ENCODE measurements around the gene APOBEC3C. TPM values are rescaled to one million over a fixed set of nuclear protein-coding genes. Genes with fewer than 3 reads are reported as not detected.
A peak's percentile ranks its signal among the peaks of the same experiment; 100 is the strongest.
"Not testable (repeated sequence)": the region's sequence is repeated elsewhere in the genome, so short reads cannot be mapped to it uniquely, and the experiment has no call there.

The APOBEC3C gene
- total RNA-seq, 3 donors from 2014 or later = 6.9 to 9.5 (median 7.0) TPM

DNA sequence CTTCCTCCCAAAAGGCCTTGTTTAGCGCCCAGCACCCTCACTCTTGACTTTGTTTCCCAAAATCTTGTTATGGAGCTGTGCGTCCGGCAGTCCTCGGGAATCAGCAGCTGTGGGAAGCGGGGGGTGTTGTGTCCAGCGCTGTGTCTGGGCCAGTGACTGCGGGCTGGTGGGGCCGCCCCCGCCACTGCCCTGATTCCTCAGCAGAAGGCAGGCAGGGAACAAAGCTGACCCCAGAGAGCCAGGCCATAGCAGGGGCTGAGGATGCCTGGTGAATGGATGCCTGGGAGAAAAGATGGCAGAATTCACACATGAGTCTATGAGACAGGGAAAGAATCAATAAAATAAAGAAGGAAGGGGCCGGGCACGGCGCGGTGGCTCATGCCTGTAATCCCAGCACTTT, 2.5 kb downstream of the APOBEC3C start:
- intact Hi-C loops (cut with DNase I; ENCODE audit: low total_unique reads) = no loop called here
- no peak overlapping the region for H3K4me3 ChIP-seq
- no peak for DNase-seq (ENCODE audit: low spot score in 2 of 2)
- no peaks in the 10 kb centered on the region for H3K36me3 ChIP-seq
- no peak overlapping the region for H3K27ac ChIP-seq
- H3K27me3 ChIP-seq = no peaks in the 10 kb centered on the region
- TF ChIP-seq, protein P1, sequence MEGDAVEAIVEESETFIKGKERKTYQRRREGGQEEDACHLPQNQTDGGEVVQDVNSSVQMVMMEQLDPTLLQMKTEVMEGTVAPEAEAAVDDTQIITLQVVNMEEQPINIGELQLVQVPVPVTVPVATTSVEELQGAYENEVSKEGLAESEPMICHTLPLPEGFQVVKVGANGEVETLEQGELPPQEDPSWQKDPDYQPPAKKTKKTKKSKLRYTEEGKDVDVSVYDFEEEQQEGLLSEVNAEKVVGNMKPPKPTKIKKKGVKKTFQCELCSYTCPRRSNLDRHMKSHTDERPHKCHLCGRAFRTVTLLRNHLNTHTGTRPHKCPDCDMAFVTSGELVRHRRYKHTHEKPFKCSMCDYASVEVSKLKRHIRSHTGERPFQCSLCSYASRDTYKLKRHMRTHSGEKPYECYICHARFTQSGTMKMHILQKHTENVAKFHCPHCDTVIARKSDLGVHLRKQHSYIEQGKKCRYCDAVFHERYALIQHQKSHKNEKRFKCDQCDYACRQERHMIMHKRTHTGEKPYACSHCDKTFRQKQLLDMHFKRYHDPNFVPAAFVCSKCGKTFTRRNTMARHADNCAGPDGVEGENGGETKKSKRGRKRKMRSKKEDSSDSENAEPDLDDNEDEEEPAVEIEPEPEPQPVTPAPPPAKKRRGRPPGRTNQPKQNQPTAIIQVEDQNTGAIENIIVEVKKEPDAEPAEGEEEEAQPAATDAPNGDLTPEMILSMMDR (IDR thresholded peaks at IDR 0.05) = no peak
- no peaks in the 10 kb centered on the region for H3K4me1 ChIP-seq
- no peaks in the 10 kb centered on the region for H3K9me3 ChIP-seq

DNA sequence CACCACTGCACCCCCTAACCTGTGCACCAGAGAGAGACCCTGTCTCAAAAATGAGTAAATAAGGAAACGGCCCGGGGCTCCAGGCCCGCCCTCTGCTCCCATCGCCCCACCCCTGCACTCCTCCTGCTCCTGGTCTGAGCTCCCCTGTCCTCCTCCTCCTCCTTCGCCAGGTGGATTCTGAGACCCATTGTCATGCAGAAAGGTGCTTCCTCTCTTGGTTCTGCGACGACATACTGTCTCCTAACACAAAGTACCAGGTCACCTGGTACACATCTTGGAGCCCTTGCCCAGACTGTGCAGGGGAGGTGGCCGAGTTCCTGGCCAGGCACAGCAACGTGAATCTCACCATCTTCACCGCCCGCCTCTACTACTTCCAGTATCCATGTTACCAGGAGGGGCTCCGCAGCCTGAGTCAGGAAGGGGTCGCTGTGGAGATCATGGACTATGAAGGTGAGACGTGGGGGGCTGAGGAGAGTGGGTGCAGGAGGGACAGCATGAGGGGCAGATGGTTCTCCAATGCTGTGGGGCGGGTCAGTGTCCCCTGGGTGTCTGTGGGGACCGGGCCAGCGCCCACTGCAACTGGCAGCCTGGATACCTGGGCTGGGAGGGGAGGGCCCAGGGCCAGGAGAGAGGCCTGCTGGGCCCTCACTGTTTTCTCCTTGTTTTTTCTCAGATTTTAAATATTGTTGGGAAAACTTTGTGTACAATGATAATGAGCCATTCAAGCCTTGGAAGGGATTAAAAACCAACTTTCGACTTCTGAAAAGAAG, 3.7 kb downstream of the APOBEC3C start:
- H3K36me3 ChIP-seq = no peaks in the 10 kb centered on the region
- no peak overlapping the region for H3K27ac ChIP-seq
- no peaks in the 10 kb centered on the region for H3K4me1 ChIP-seq
- TF ChIP-seq, protein P1 (IDR thresholded peaks at IDR 0.05) = no peak
- TF ChIP-seq POLR2A (IDR thresholded peaks at IDR 0.05) (no peak), POLR2AphosphoS5 (IDR thresholded peaks at IDR 0.05) (no peak)
- no peak overlapping the region for H3K4me3 ChIP-seq
- H3K9me3 ChIP-seq = no peaks in the 10 kb centered on the region
- intact Hi-C loops (cut with DNase I; ENCODE audit: low total_unique reads) = no loop called here
- no peaks in the 10 kb centered on the region for H3K27me3 ChIP-seq
- no peak for DNase-seq (ENCODE audit: low spot score in 2 of 2)

DNA sequence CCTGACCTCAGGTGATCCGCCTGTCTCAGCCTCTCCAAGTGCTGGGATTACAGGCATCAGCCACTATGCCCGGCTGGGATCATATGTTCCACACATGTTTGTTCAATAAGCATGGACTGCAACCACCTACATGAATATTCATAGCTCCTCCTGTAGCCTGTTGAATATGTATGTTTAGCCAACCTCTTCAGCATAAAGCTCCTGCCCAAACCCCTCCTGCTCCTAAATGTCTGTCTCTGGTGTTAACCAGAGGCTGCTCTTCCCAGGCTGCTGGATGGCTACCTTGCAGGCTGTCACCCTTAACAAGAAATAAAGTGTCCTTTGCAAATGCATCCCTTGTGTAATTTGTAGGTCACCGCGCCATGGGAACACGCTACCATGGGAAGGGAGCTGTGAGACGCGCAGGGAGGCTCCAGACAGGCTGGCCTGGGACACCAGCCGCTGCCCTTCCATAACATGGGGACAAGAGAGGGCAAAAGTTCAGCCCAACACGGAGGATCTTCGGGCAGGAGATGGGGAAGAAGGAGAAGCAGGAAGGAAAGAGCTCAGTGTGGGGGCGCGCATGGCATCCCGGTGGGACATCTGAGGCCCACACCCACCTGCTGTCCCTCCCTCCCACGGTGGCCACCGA, 6.1 kb downstream of the APOBEC3C start:
- H3K9me3 ChIP-seq; H3K36me3 ChIP-seq; DNase-seq (ENCODE audit: low spot score in 2 of 2); intact Hi-C loops (cut with DNase I; ENCODE audit: low total_unique reads); H3K4me1 ChIP-seq; H3K27me3 ChIP-seq: not testable (repeated sequence)
- Histone ChIP-seq H3K27ac (peak overlapping the region; percentile 66 to 85), H3K4me3 (peak overlapping the region; percentile 26 to 76 (median 52))

DNA sequence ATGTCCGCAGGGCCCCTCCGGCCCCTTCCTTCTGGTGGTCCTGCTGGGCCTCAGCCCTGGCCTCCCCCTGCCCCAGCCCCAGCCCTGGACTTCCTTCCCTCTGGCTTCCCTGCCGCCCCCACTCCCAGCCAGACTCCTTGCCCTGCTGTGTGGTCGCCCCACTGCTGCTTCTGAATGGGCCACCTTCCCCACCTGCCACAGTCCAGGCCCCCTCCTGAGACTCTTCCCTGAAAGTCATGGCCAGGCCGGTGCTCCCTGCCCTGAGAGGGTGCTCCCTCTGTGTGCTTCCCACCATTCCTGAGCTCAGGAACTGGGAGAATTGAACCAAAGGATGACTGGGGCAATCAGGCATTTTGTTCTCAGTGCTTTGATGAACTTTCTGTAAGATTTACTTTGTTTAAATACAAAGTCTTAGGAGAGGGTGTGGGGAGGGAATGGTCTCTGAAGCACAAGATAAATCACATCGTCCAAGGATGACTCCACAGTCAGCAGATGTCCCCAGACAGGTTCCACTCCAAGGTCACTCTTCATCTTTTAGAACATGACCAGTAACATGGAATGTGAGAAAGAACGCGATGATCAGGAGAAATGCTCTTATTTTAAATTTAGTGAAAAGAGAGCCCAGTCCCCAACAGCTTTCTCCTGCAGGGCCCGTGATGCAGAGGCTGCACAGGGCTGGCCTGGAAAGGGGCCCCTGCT, 7.6 kb downstream of the APOBEC3C start:
- intact Hi-C loops (cut with DNase I; ENCODE audit: low total_unique reads) = no loop called here
- no peak for DNase-seq (ENCODE audit: low spot score in 2 of 2)
- H3K9me3 ChIP-seq = no peaks in the 10 kb centered on the region
- H3K4me3 ChIP-seq = peak overlapping the region; percentile 38 to 76 (median 52)
- TF ChIP-seq POLR2AphosphoS5 (IDR thresholded peaks at IDR 0.05) (no peak), POLR2A (IDR thresholded peaks at IDR 0.05) (no peak)
- TF ChIP-seq, protein P1 (IDR thresholded peaks at IDR 0.05) = no peak
- H3K36me3 ChIP-seq = no peaks in the 10 kb centered on the region
- no peaks in the 10 kb centered on the region for H3K4me1 ChIP-seq
- no peaks in the 10 kb centered on the region for H3K27me3 ChIP-seq
- H3K27ac ChIP-seq = peak overlapping the region; percentile 75 to 93

DNA sequence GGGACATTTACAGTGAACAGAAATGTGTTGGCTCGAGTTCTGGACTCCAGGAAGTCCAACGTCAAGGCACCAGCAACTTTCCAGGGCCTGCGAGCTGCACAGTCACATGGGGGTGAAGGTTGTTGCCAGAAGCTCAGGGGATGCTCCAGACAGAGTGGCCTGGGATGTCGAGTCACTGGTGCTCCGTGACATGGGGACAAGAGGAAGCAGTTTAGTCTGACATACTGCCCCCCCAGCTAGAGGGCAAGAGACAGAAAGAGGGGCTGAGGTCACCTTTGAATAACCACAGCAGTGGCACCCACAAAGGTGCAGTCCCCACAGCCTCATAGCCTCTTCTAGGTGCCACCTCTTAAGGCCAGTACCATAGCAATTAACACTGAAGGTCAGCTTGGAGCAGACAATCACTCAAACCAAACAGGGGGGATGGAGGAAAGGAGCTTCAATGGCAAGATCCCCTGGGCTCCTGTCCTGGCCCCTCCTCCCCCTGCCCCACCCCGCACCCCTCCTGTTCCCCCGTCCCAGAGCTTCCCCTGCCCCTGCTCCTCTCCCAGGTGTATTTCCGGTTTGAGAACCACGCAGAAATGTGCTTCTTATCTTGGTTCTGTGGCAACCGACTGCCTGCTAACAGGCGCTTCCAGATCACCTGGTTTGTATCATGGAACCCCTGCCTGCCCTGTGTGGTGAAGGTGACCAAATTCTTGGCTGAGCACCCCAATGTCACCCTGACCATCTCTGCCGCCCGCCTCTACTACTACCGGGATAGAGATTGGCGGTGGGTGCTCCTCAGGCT, 10.7 kb downstream of the APOBEC3C start:
- TF ChIP-seq POLR2A (IDR thresholded peaks at IDR 0.05) (no peak), POLR2AphosphoS5 (IDR thresholded peaks at IDR 0.05) (no peak)
- TF ChIP-seq, protein P1 (IDR thresholded peaks at IDR 0.05) = no peak
- Histone ChIP-seq H3K9me3 (no peaks in the 10 kb centered on the region), H3K27me3 (no peaks in the 10 kb centered on the region), H3K36me3 (no peaks in the 10 kb centered on the region), H3K4me1 (no peaks in the 10 kb centered on the region), H3K4me3 (no peak overlapping the region), H3K27ac (no peak overlapping the region)
- DNase-seq (ENCODE audit: low spot score in 2 of 2) = no peak
- intact Hi-C loops (cut with DNase I; ENCODE audit: low total_unique reads) = no loop called here
